Osteoblast (primary cell): ENCODE data around the gene DIMT1. TPM values are rescaled to one million over a fixed set of nuclear protein-coding genes. Genes with fewer than 3 reads are reported as not detected.
A peak's percentile ranks its signal among the peaks of the same experiment; 100 is the strongest.

ENCODE experiments used
- DNase-seq: peaks from one replicate; pipeline ENCODE4 v3.0.0; 2011; ENCODE audit warnings: low spot score, mixed read lengths; ENCODE audit not compliant: insufficient read length; ENCODE audit errors: missing footprints
- H2AFZ ChIP-seq: 2 replicates; pipeline ENCODE4 v1.6.0; 2011; ENCODE audit warnings: mild to moderate bottlenecking, low read length
- H3K27ac ChIP-seq: 2 replicates; pipeline ENCODE4 v1.5.1; 2011; ENCODE audit warnings: mild to moderate bottlenecking, low read depth, low read length, moderate library complexity
- H3K27me3 ChIP-seq: 2 replicates; pipeline ENCODE4 v1.6.0; 2012; ENCODE audit warnings: mild to moderate bottlenecking, control low read depth, inconsistent platforms, low read length, moderate library complexity; ENCODE audit not compliant: insufficient read depth
- H3K36me3 ChIP-seq: 2 replicates; pipeline ENCODE4 v1.5.1; 2011; ENCODE audit warnings: mild to moderate bottlenecking, low read length, control low read depth, moderate library complexity; ENCODE audit not compliant: insufficient read depth
- H3K4me1 ChIP-seq: 2 replicates; pipeline ENCODE4 v1.5.1; 2011; ENCODE audit warnings: mild to moderate bottlenecking, low read length, control low read depth, moderate library complexity; ENCODE audit not compliant: insufficient read depth
- H3K4me2 ChIP-seq: 2 replicates; pipeline ENCODE4 v1.6.0; 2011; ENCODE audit warnings: mild to moderate bottlenecking, low read length; ENCODE audit not compliant: insufficient read depth
- H3K4me3 ChIP-seq: fragments of 200-600 bp; sonication (generic); 3 replicates; pipeline ENCODE4 v1.5.1; 2012; ENCODE audit warnings: mild to moderate bottlenecking, low read length, inconsistent platforms; ENCODE audit not compliant: insufficient read depth
- H3K79me2 ChIP-seq: 2 replicates; pipeline ENCODE4 v1.6.0; 2012; ENCODE audit warnings: mild to moderate bottlenecking, low read length, control low read depth, inconsistent platforms; ENCODE audit not compliant: insufficient read depth
- H3K9me3 ChIP-seq: 2 replicates; pipeline ENCODE4 v1.5.1; 2011; ENCODE audit warnings: low read depth, low read length, control low read depth
- H4K20me1 ChIP-seq: 2 replicates; pipeline ENCODE4 v1.6.0; 2012; ENCODE audit warnings: mild to moderate bottlenecking, low read length, control low read depth; ENCODE audit not compliant: insufficient read depth
- total RNA-seq: library from RNA; depleted of rRNA; stranded (reverse); fragments of >200 nt; gene quantifications from 2 replicates; pipeline ENCODE4 v1.2.3, GENCODE V29; 2012
- TF ChIP-seq, protein P1 (sequence below): IDR thresholded peaks from 2 replicates; pipeline ENCODE4 v1.5.1; 2011; ENCODE audit warnings: mild to moderate bottlenecking, low read depth, low read length, moderate library complexity; ENCODE audit errors: extremely low read depth

Gene DIMT1
- total RNA-seq, 1 donor = 34.7 TPM

DNA sequence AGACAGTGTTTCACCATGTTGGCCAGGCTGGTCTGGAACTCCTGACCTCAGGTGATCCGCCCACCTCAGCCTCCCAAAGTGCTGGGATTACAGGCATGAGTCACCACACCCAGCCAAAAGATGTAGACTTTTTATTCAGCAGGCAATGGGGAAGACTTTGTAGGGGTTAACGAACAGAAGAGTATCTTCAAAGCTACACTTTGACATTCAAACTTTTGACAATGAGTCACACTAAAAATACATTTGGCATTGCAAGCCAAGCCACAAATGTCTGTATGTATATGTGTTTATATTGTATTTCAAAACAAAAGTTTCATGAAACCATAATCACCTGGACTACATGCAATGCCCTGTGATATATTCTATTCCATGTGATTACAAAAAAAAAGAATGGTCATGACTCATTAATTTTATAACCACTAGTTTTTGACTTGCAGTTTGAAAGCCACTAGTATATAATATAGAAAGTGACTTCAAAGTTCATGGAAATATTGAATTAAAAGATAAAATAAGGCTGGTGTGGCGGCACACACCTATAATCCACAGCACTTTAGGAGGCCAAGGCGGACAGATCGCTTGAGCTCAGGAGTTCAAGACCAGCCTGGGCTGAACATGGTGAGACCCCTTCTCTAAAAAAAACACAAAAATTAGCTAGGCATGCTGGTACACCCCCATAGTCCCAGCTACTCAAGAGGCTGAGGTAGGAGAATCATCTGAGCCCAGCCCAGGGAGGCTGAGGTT, 8.3 kb downstream of the DIMT1 start:
- H3K4me1 ChIP-seq = peaks cover 7% of the 10 kb centered on the region
- no peaks in the 10 kb centered on the region for H3K79me2 ChIP-seq
- H3K27ac ChIP-seq = peak overlapping the region; percentile 43
- no peak for DNase-seq
- H3K9me3 ChIP-seq = no peaks in the 10 kb centered on the region
- H4K20me1 ChIP-seq = no peaks in the 10 kb centered on the region
- no peaks in the 10 kb centered on the region for H3K27me3 ChIP-seq
- no peak overlapping the region for H2AFZ ChIP-seq
- H3K4me3 ChIP-seq = no peak overlapping the region
- peaks cover 66% of the 10 kb centered on the region for H3K36me3 ChIP-seq
- TF ChIP-seq, protein P1, sequence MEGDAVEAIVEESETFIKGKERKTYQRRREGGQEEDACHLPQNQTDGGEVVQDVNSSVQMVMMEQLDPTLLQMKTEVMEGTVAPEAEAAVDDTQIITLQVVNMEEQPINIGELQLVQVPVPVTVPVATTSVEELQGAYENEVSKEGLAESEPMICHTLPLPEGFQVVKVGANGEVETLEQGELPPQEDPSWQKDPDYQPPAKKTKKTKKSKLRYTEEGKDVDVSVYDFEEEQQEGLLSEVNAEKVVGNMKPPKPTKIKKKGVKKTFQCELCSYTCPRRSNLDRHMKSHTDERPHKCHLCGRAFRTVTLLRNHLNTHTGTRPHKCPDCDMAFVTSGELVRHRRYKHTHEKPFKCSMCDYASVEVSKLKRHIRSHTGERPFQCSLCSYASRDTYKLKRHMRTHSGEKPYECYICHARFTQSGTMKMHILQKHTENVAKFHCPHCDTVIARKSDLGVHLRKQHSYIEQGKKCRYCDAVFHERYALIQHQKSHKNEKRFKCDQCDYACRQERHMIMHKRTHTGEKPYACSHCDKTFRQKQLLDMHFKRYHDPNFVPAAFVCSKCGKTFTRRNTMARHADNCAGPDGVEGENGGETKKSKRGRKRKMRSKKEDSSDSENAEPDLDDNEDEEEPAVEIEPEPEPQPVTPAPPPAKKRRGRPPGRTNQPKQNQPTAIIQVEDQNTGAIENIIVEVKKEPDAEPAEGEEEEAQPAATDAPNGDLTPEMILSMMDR = no peak
- H3K4me2 ChIP-seq = no peak overlapping the region

DNA sequence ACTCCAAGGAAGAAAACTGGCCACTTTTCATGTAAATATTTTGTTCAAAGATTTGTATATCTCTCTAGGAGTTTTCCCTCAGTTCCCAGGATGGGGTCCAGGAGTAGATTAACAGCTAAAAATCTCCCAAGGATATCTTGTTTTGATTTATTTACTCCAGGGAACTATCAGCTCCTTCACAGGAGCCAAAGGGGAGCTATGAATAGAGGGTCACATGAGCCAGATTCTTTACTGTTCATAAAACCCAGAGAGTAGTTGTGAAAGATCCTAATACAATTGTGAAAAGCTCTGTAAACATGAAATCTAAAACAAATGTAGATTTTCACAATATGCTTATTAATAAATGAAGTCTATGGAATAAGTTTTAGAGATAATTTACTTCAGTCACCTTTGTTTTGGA, 16.9 kb downstream of the DIMT1 start:
- H3K36me3 ChIP-seq = peaks cover 54% of the 10 kb centered on the region
- H3K4me2 ChIP-seq = no peak overlapping the region
- no peak overlapping the region for H3K4me3 ChIP-seq
- no peaks in the 10 kb centered on the region for H3K4me1 ChIP-seq
- H2AFZ ChIP-seq = no peak overlapping the region
- H3K27ac ChIP-seq = no peak overlapping the region
- H4K20me1 ChIP-seq = no peaks in the 10 kb centered on the region
- H3K79me2 ChIP-seq = no peaks in the 10 kb centered on the region
- TF ChIP-seq, protein P1 = no peak
- no peaks in the 10 kb centered on the region for H3K27me3 ChIP-seq
- DNase-seq = no peak
- H3K9me3 ChIP-seq = no peaks in the 10 kb centered on the region

DNA sequence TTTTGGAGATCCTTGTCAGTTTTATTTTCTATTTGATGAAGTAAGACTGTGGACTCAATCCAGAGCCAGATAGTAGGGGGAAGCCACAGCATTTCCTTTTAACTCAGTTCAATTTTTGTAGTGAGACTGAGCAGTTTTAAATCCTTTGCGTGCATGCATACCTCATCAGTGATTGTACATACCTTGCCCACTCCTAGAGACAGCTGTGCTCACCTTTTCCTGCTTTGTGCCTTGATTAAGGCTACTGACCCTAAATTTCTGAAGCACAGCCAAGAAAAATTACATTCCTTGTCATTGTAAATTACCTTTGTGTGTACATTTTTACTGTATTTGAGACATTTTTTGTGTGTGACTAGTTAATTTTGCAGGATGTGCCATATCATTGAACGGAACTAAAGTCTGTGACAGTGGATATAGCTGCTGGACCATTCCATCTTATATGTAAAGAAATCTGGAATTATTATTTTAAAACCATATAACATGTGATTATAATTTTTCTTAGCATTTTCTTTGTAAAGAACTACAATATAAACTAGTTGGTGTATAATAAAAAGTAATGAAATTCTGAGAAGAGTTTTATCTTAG, 17.8 kb downstream of the DIMT1 start:
- no peak overlapping the region for H3K27ac ChIP-seq
- peaks cover 53% of the 10 kb centered on the region for H3K36me3 ChIP-seq
- H3K4me3 ChIP-seq = no peak overlapping the region
- no peaks in the 10 kb centered on the region for H3K9me3 ChIP-seq
- DNase-seq = no peak
- H2AFZ ChIP-seq = no peak overlapping the region
- TF ChIP-seq, protein P1 = no peak
- no peaks in the 10 kb centered on the region for H4K20me1 ChIP-seq
- no peaks in the 10 kb centered on the region for H3K4me1 ChIP-seq
- H3K79me2 ChIP-seq = no peaks in the 10 kb centered on the region
- H3K27me3 ChIP-seq = no peaks in the 10 kb centered on the region
- no peak overlapping the region for H3K4me2 ChIP-seq

DNA sequence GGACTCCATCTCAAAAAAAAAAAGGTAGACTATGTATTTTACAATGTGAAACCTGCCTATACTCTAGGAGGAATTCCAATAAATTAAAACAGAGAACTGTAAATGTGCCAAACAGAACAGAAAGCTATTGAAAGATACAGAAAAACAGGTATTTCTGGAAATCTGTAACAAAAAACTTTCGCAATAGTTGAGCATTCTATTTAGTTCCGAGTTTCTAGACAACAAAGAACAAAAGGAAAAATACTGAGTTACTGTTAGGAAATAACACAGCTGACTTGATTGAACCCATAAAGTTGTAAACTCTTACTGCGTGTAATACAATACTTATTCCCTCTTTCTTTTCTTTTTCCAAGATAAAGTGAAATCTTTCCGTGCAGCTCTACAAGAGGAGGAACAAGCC, 18.6 kb downstream of the DIMT1 start:
- no peak for DNase-seq
- H4K20me1 ChIP-seq = no peaks in the 10 kb centered on the region
- peaks cover 49% of the 10 kb centered on the region for H3K36me3 ChIP-seq

More for the DNA sequence above, 18.6 kb downstream of the DIMT1 start:
- Histone ChIP-seq H3K27ac (no peak overlapping the region), H3K4me3 (no peak overlapping the region), H3K4me2 (no peak overlapping the region), H3K4me1 (no peaks in the 10 kb centered on the region), H2AFZ (no peak overlapping the region), H3K9me3 (no peaks in the 10 kb centered on the region), H3K79me2 (no peaks in the 10 kb centered on the region), H3K27me3 (no peaks in the 10 kb centered on the region)
- TF ChIP-seq, protein P1 = no peak
